GM12878 (cell line): ENCODE measurements around the gene ELMOD3. TPM values are rescaled to one million over a fixed set of nuclear protein-coding genes. Genes with fewer than 3 reads are reported as not detected.

ENCODE experiments used
- ATAC-seq: fragments of 200-7000 bp; cut with Tn5 transposase; 3 replicates; pipeline ENCODE4 v1.9.1; 2020; ENCODE audit warnings: mild to moderate bottlenecking, moderate library complexity
- BruUV-seq: library from RNA; stranded (reverse); fragments of 400-500 nt; replicated peaks from 2 replicates; lab custom pipeline; 2021; lab: Mats Ljungman, UMichigan
- CTCF ChIA-PET: fragments of 300-600 bp; sonication (Branson Sonifier 250); formaldehyde crosslinking; extraction: SDS; loops from one replicate; lab custom pipeline; 2021; ENCODE audit warnings: inconsistent platforms; lab: Yijun Ruan, JAX
- POLR2A ChIA-PET: fragments of 350-600 bp; formaldehyde crosslinking; extraction: SDS; loops from one replicate; lab custom pipeline; 2021; ENCODE audit warnings: inconsistent platforms; lab: Charles Lee
- RAD21 ChIA-PET: fragments of 300-600 bp; sonication (Branson Sonifier 250); formaldehyde crosslinking; loops from one replicate; lab custom pipeline; 2023; ENCODE audit warnings: antibody characterized with exemption; ENCODE audit not compliant: unreplicated experiment; lab: Charles Lee
- SMC1A ChIA-PET: fragments of 300-600 bp; sonication (Branson Sonifier 250); formaldehyde crosslinking; loops from one replicate; lab custom pipeline; 2023; ENCODE audit not compliant: unreplicated experiment, uncharacterized antibody; lab: Charles Lee
- DNase-seq: peaks from one replicate; pipeline ENCODE4 v3.0.0-alpha.2; 2011; ENCODE audit warnings: low read depth, low spot score
- FAIRE-seq: peaks from 3 replicates; lab custom pipeline; 2011; peaks lifted over from hg19 to GRCh38; lab: Jason Lieb, UNC
- H2AFZ ChIP-seq: 2 replicates; pipeline ENCODE4 v1.6.0; 2011; ENCODE audit warnings: low read depth, low read length, control low read depth; ENCODE audit not compliant: control insufficient read depth
- H3K27ac ChIP-seq: 2 replicates; pipeline ENCODE4 v1.5.1; 2011; ENCODE audit warnings: control low read depth; ENCODE audit not compliant: control insufficient read depth, insufficient read depth
- H3K27me3 ChIP-seq, 2 experiments: replicated peaks in 1 of 2; 2 replicates each; pipeline versions ENCODE4 v1.6.0 to v1.6.1; 2011; ENCODE audit warnings: low read length in 1 of 2; ENCODE audit not compliant: control insufficient read depth in 2 of 2, insufficient read depth in 2 of 2
- H3K36me3 ChIP-seq, 2 experiments: 2 replicates each; pipeline ENCODE4 v1.5.1; 2011; ENCODE audit warnings: low read length in 1 of 2; ENCODE audit not compliant: control insufficient read depth in 2 of 2, insufficient read depth in 2 of 2
- H3K4me1 ChIP-seq: 2 replicates; pipeline ENCODE4 v1.6.1; 2011; ENCODE audit warnings: mild to moderate bottlenecking, low read length, moderate library complexity, mixed read lengths; ENCODE audit not compliant: control insufficient read depth, insufficient read depth
- H3K4me2 ChIP-seq: 2 replicates; pipeline ENCODE4 v1.6.0; 2011; ENCODE audit warnings: control low read depth; ENCODE audit not compliant: control insufficient read depth, insufficient read depth
- H3K4me3 ChIP-seq: fragments of 200-600 bp; sonication (generic); 2 replicates; pipeline ENCODE4 v1.5.1; 2016
- H3K79me2 ChIP-seq: 2 replicates; pipeline ENCODE4 v1.6.0; 2011; ENCODE audit warnings: low read length; ENCODE audit not compliant: control insufficient read depth, insufficient read depth
- H3K9ac ChIP-seq: 2 replicates; pipeline ENCODE4 v1.8.0; 2011; ENCODE audit warnings: low read length, control low read depth, mixed read lengths; ENCODE audit not compliant: control insufficient read depth, insufficient read depth
- H3K9me3 ChIP-seq: replicated peaks from 3 replicates; pipeline ENCODE4 v1.5.1; 2011; ENCODE audit warnings: mild to moderate bottlenecking, low read length; ENCODE audit not compliant: control insufficient read depth, insufficient read depth
- H4K20me1 ChIP-seq: 2 replicates; pipeline ENCODE4 v1.6.0; 2011; ENCODE audit not compliant: control insufficient read depth, insufficient read depth
- ATF7 ChIP-seq: fragments of 450-650 bp; IDR thresholded peaks from 2 replicates; pipeline ENCODE4 v1.6.1; 2016; ENCODE audit warnings: low read depth, mild to moderate bottlenecking
- CBX3 ChIP-seq: fragments of 200-600 bp; sonication (generic); IDR thresholded peaks from 2 replicates; pipeline ENCODE4 v1.6.1; 2016; ENCODE audit warnings: low read depth, borderline replicate concordance
- NRF1 ChIP-seq: conservative IDR thresholded peaks from 2 replicates; pipeline ENCODE4 v1.6.1; 2011; ENCODE audit warnings: mild to moderate bottlenecking, low read depth, low read length, improper control_type of control experiment
- POLR2AphosphoS5 ChIP-seq: IDR thresholded peaks from 2 replicates; pipeline ENCODE4 v1.6.1; 2011; ENCODE audit warnings: mild to moderate bottlenecking, low read length, inconsistent platforms
- PRDM15 ChIP-seq: fragments of 450-650 bp; formaldehyde crosslinking; IDR thresholded peaks from 2 replicates; pipeline ENCODE4 v1.4.0; 2020; ENCODE audit warnings: mild to moderate bottlenecking, moderate library complexity
- RB1 ChIP-seq: fragments of 450-650 bp; formaldehyde crosslinking; IDR thresholded peaks from 2 replicates; pipeline ENCODE4 v1.6.1; 2017; ENCODE audit warnings: mild to moderate bottlenecking, borderline replicate concordance
- RFX5 ChIP-seq: IDR thresholded peaks from 2 replicates; pipeline ENCODE4 v1.6.1; 2011; ENCODE audit warnings: low read depth, low read length, improper control_type of control experiment
- SMAD1 ChIP-seq: fragments of 450-650 bp; IDR thresholded peaks from 2 replicates; pipeline ENCODE4 v1.6.1; 2018; ENCODE audit warnings: mild to moderate bottlenecking, low read depth; ENCODE audit not compliant: partially characterized antibody
- ZNF24 ChIP-seq: fragments of 450-650 bp; IDR thresholded peaks from 2 replicates; pipeline ENCODE4 v1.6.1; 2017; ENCODE audit warnings: antibody characterized with exemption, mild to moderate bottlenecking
- WGBS: methylation state at CpG from one replicate; pipeline ENCODE4 v1.1.6; 2016; ENCODE audit warnings: low lambda C conversion rate; ENCODE audit not compliant: insufficient replicate concordance, insufficient coverage; ENCODE audit errors: missing lambda C conversion rate; 5-methylcytosine and 5-hydroxymethylcytosine counted together
- in situ Hi-C: fragments of 300-500 bp; cut with MboI; formaldehyde crosslinking; loops from 9 replicates; pipeline ENCODE4 v1.14.3; 2018; ENCODE audit warnings: mixed read lengths
- intact Hi-C: fragments of 100-400 bp; cut with micrococcal nuclease; formaldehyde crosslinking; loops from one replicate; pipeline ENCODE4 v1.14.2; 2022; ENCODE audit not compliant: unreplicated experiment
- polyA plus RNA-seq, 11 experiments: library from polyadenylated mRNA; depleted of rRNA in 4 of 11; unstranded in 6 of 11; stranded (reverse) in 5 of 11; fragments of >200 nt; fragmentation: Nextera tagmentation in 4 of 11; fragmentation: Illumina TruSeq in 1 of 11; extraction: Ambion mirVana in 4 of 11; extraction: Trizol in 1 of 11; gene quantifications; 1 replicate in 1 of 11; 2 replicates in 10 of 11; pipeline versions ENCODE4 v1.2.1 to v1.2.3, GENCODE V29; 2011 to 2016; ENCODE audit warnings: inconsistent platforms in 2 of 11, missing spikeins in 2 of 11, low read depth in 1 of 11
- total RNA-seq, 4 experiments: library from RNA; depleted of rRNA in 3 of 4; stranded (reverse); fragments of >200 nt in 3 of 4; fragmentation: Illumina TruSeq in 1 of 4; extraction: Trizol in 1 of 4; gene quantifications; 2 replicates each; pipeline versions ENCODE4 v1.2.1 to v1.2.3, GENCODE V29; 2013 to 2021

Gene ELMOD3
- total and polyA plus RNA-seq, 10 of the 15 experiments (the other 5 are each of a cell fraction or from before 2014, with no cell fraction given), result 1.2 to 19.1 (median 12.5) TPM

GRCh38 chr2:85324639-85325465 lies 29.7 kb upstream of the ELMOD3 start:
- H3K9me3 ChIP-seq, result no peaks in the 10 kb centered on the region
- H4K20me1 ChIP-seq, result peaks cover 13% of the 10 kb centered on the region
- ChIA-PET RAD21 (no interaction called here), CTCF (interaction anchor here (0.6 to 1.5 kb wide), 5 partner anchors 28 to 755 kb away, joined by 3 to 5 read pairs (median 3); no protein-coding TSS in a partner anchor), POLR2A (interaction anchor here (0.6 to 1.5 kb wide), 3 partner anchors 11 to 649 kb away, joined by 3 to 6 read pairs (median 4); partner anchors contain the start of genes ELMOD3 and RETSAT), SMC1A (interaction anchor here (0.6 to 0.8 kb wide), 3 partner anchors 29 to 245 kb away, joined by 3 to 5 read pairs (median 5); partner anchors contain the start of genes ELMOD3 and RETSAT)
- peak overlapping the region; percentile 98 for H3K4me3 ChIP-seq
- H3K9ac ChIP-seq, result peak overlapping the region; percentile 97; the same call in 1 of the 2 replicates
- H3K4me1 ChIP-seq, result peaks cover 4% of the 10 kb centered on the region; the same call in 1 of the 2 replicates
- H3K79me2 ChIP-seq, result peaks cover 75% of the 10 kb centered on the region
- H2AFZ ChIP-seq, result no peak overlapping the region
- DNase-seq (no peak), FAIRE-seq (no peak), ATAC-seq (no peak)
- WGBS, result 46% methylated on average over 9 of the region's 10 CpGs
- intact Hi-C loops (loop anchor here (5.0 kb wide), 1 partner anchor 227 kb away; no protein-coding TSS in a partner anchor), in situ Hi-C loops (no loop called here)
- no peaks in the 10 kb centered on the region for H3K27me3 ChIP-seq
- peak overlapping the region; percentile 86 for H3K4me2 ChIP-seq
- no TSS peak for BruUV-seq
- no peak overlapping the region for H3K27ac ChIP-seq
- peaks cover 13 to 36% of the 10 kb centered on the region in 2 experiments for H3K36me3 ChIP-seq
- no peak for TF ChIP-seq NRF1
- TF ChIP-seq ZNF24, result no peak
- TF ChIP-seq POLR2AphosphoS5, result 0 out of 2 replicates have a peak, but pooled peaks have one; percentile 35

GRCh38 chr2:85325466-85325811 lies 29.1 kb upstream of the ELMOD3 start:
- POLR2A ChIA-PET, result interaction anchor here (0.6 kb wide), 1 partner anchor 12 kb away, joined by 6 read pairs; no protein-coding TSS in a partner anchor
- TF ChIP-seq PRDM15 (CRISPR knock-in tag), result no peak
- TF ChIP-seq RB1, result no peak
- no peak for TF ChIP-seq CBX3
- TF ChIP-seq ATF7, result no peak
- TF ChIP-seq SMAD1, result no peak
- TF ChIP-seq RFX5, result no peak

More at GRCh38 chr2:85325466-85325811, 29.1 kb upstream of the ELMOD3 start:
- ChIA-PET CTCF (interaction anchor here (0.6 to 1.5 kb wide), 2 partner anchors 29 to 83 kb away, joined by 3 read pairs; no protein-coding TSS in a partner anchor), SMC1A (interaction anchor here (0.8 to 1.7 kb wide), 2 partner anchors 15 to 29 kb away, joined by 5 to 6 read pairs; partner anchors contain the start of genes ELMOD3 and RETSAT), RAD21 (no interaction called here)
- Histone ChIP-seq H3K4me1 (peaks cover 4% of the 10 kb centered on the region), H3K27me3 (no peaks in the 10 kb centered on the region), H4K20me1 (peaks cover 11% of the 10 kb centered on the region), H3K36me3 (peaks cover 13 to 36% of the 10 kb centered on the region in 2 experiments), H3K9ac (peak overlapping the region; percentile 97), H3K4me2 (peak overlapping the region; percentile 86), H3K9me3 (no peaks in the 10 kb centered on the region), H3K4me3 (peak overlapping the region; percentile 98), H3K27ac (no peak overlapping the region), H3K79me2 (peaks cover 72% of the 10 kb centered on the region), H2AFZ (no peak overlapping the region)
- intact Hi-C loops, result loop anchor here (5.0 kb wide), 1 partner anchor 227 kb away; no protein-coding TSS in a partner anchor
- no peak for DNase-seq
- 16% methylated on average over 9 of the region's 9 CpGs for WGBS
- BruUV-seq, result no TSS peak
- in situ Hi-C loops, result no loop called here
- ATAC-seq, result no peak
- FAIRE-seq, result no peak
